Osteoblast (primary cell): Measurements from ENCODE around the gene GNAI1. TPM values are rescaled to one million over a fixed set of nuclear protein-coding genes. Genes with fewer than 3 reads are reported as not detected.
A peak's percentile ranks its signal among the peaks of the same experiment; 100 is the strongest.

ENCODE experiments used
- DNase-seq: peaks from one replicate; pipeline ENCODE4 v3.0.0; 2011; ENCODE audit warnings: low spot score, mixed read lengths; ENCODE audit not compliant: insufficient read length; ENCODE audit errors: missing footprints
- H2AFZ ChIP-seq: 2 replicates; pipeline ENCODE4 v1.6.0; 2011; ENCODE audit warnings: mild to moderate bottlenecking, low read length
- H3K27ac ChIP-seq: 2 replicates; pipeline ENCODE4 v1.5.1; 2011; ENCODE audit warnings: mild to moderate bottlenecking, low read depth, low read length, moderate library complexity
- H3K27me3 ChIP-seq: 2 replicates; pipeline ENCODE4 v1.6.0; 2012; ENCODE audit warnings: mild to moderate bottlenecking, control low read depth, inconsistent platforms, low read length, moderate library complexity; ENCODE audit not compliant: insufficient read depth
- H3K36me3 ChIP-seq: 2 replicates; pipeline ENCODE4 v1.5.1; 2011; ENCODE audit warnings: mild to moderate bottlenecking, low read length, control low read depth, moderate library complexity; ENCODE audit not compliant: insufficient read depth
- H3K4me1 ChIP-seq: 2 replicates; pipeline ENCODE4 v1.5.1; 2011; ENCODE audit warnings: mild to moderate bottlenecking, low read length, control low read depth, moderate library complexity; ENCODE audit not compliant: insufficient read depth
- H3K4me2 ChIP-seq: 2 replicates; pipeline ENCODE4 v1.6.0; 2011; ENCODE audit warnings: mild to moderate bottlenecking, low read length; ENCODE audit not compliant: insufficient read depth
- H3K4me3 ChIP-seq: fragments of 200-600 bp; sonication (generic); 3 replicates; pipeline ENCODE4 v1.5.1; 2012; ENCODE audit warnings: mild to moderate bottlenecking, low read length, inconsistent platforms; ENCODE audit not compliant: insufficient read depth
- H3K79me2 ChIP-seq: 2 replicates; pipeline ENCODE4 v1.6.0; 2012; ENCODE audit warnings: mild to moderate bottlenecking, low read length, control low read depth, inconsistent platforms; ENCODE audit not compliant: insufficient read depth
- H3K9me3 ChIP-seq: 2 replicates; pipeline ENCODE4 v1.5.1; 2011; ENCODE audit warnings: low read depth, low read length, control low read depth
- H4K20me1 ChIP-seq: 2 replicates; pipeline ENCODE4 v1.6.0; 2012; ENCODE audit warnings: mild to moderate bottlenecking, low read length, control low read depth; ENCODE audit not compliant: insufficient read depth
- total RNA-seq: library from RNA; depleted of rRNA; stranded (reverse); fragments of >200 nt; gene quantifications from 2 replicates; pipeline ENCODE4 v1.2.3, GENCODE V29; 2012
- TF ChIP-seq, protein P1 (sequence below): IDR thresholded peaks from 2 replicates; pipeline ENCODE4 v1.5.1; 2011; ENCODE audit warnings: mild to moderate bottlenecking, low read depth, low read length, moderate library complexity; ENCODE audit errors: extremely low read depth

The GNAI1 gene
- total RNA-seq, 1 donor = 36.2 TPM

DNA sequence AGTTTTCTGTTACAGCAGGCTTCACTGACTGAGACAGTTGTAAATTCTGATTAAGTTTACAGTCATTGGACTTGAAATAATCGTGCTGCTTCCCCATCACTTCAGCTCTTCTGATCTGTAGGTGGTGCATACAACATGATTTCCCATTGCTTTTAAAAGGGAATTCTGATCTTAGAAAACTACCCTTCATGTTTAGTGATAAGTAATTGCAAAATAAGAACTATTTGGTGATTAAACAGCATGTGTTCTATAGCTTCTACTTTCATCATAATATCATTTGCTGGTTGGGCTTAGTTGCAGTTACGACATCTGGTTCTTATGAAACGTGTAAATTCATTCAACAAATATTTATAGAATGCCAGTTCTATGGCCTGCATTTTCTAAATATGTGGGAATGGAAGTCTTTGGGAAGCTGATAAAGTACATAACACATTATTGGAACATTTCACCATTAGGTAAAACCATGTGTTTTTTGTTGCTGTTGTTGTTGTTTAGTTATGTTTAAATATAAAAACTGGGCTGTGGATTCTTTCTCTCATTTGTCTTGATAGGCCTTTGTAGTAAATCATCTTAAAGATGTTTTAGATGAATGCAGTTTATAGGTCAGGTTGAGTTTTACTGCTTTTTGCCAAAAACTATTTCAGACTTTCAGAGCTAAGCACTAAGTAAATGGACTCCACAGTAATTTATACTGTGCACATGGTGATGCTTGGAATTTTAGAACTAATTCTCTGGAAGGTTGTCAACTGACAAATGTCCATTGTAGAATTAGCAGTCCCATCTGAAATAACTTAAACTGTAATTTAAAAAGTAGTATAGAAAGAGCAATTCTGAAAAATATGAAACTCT, 13.1 kb downstream of the GNAI1 start:
- no peaks in the 10 kb centered on the region for H3K36me3 ChIP-seq
- no peaks in the 10 kb centered on the region for H4K20me1 ChIP-seq
- H3K27ac ChIP-seq = peak overlapping the region; percentile 88
- H2AFZ ChIP-seq = no peak overlapping the region
- peaks cover 50% of the 10 kb centered on the region for H3K4me1 ChIP-seq
- H3K9me3 ChIP-seq = no peaks in the 10 kb centered on the region
- no peak overlapping the region for H3K4me3 ChIP-seq
- peaks cover 83% of the 10 kb centered on the region for H3K79me2 ChIP-seq
- DNase-seq = peak; percentile 41
- TF ChIP-seq, protein P1, sequence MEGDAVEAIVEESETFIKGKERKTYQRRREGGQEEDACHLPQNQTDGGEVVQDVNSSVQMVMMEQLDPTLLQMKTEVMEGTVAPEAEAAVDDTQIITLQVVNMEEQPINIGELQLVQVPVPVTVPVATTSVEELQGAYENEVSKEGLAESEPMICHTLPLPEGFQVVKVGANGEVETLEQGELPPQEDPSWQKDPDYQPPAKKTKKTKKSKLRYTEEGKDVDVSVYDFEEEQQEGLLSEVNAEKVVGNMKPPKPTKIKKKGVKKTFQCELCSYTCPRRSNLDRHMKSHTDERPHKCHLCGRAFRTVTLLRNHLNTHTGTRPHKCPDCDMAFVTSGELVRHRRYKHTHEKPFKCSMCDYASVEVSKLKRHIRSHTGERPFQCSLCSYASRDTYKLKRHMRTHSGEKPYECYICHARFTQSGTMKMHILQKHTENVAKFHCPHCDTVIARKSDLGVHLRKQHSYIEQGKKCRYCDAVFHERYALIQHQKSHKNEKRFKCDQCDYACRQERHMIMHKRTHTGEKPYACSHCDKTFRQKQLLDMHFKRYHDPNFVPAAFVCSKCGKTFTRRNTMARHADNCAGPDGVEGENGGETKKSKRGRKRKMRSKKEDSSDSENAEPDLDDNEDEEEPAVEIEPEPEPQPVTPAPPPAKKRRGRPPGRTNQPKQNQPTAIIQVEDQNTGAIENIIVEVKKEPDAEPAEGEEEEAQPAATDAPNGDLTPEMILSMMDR = no peak
- no peaks in the 10 kb centered on the region for H3K27me3 ChIP-seq
- peak overlapping the region; percentile 45 for H3K4me2 ChIP-seq

DNA sequence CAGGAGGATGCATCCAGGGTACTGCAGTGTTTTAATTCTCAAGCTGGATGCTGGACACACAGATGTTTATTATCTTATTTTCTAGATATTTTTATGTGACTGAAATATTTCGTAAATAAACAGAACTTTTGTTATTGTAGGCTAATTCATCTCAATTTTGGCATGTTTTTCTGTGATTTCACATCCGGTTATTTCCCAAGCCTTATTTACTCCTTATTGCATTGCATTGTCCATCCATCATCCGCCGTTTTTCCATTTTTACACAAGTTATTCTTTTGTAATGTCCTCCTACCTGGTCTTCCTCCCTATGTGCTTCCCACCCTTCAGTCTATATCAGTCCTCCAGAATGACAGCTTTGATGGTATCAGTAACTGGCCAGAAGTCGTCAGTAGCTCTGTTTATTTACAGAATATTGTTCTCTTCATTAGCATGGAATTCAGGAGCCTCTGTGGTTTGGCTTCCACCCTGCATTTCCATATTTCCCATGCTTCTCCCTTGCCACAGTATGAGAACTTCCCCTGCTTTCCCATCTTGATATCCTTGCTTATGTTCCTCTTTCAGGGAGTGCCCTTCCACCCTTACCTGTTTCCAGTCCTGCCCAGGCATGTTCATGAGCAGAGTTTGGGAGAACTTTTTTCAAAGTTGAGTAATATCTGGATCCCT, 16.1 kb downstream of the GNAI1 start:
- TF ChIP-seq, protein P1 = no peak
- Histone ChIP-seq H3K27ac (peak overlapping the region; percentile 74), H3K4me2 (peak overlapping the region; percentile 54), H3K27me3 (no peaks in the 10 kb centered on the region), H4K20me1 (peaks cover 5% of the 10 kb centered on the region), H3K4me1 (peaks cover 51% of the 10 kb centered on the region), H3K4me3 (no peak overlapping the region), H3K9me3 (no peaks in the 10 kb centered on the region), H3K79me2 (peaks cover 77% of the 10 kb centered on the region), H3K36me3 (no peaks in the 10 kb centered on the region), H2AFZ (peak overlapping the region; percentile 15)
- no peak for DNase-seq

DNA sequence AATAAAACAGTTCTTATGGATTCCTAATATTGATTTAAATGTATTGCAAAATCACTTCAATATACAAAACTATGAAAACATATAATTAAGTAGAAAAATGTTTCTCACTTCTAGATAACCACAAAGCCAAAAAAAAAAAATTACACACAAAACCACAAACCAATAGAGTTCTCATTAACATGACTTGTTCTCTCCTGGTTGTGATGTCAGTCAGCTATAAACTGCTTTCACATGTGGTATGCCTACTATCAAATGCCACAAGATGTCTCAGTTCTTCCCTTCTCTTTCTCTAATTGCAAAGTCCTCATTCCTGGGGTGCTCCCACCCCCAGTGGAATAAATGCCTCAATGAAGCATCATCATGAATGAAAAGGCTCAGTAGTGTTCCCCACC, 16.6 kb downstream of the GNAI1 start:
- peaks cover 77% of the 10 kb centered on the region for H3K79me2 ChIP-seq
- H3K4me1 ChIP-seq = peaks cover 46% of the 10 kb centered on the region
- H3K4me3 ChIP-seq = no peak overlapping the region
- no peak for DNase-seq
- peak overlapping the region; percentile 54 for H3K4me2 ChIP-seq
- no peaks in the 10 kb centered on the region for H3K9me3 ChIP-seq
- H4K20me1 ChIP-seq = peaks cover 5% of the 10 kb centered on the region
- H2AFZ ChIP-seq = no peak overlapping the region
- TF ChIP-seq, protein P1 = peak; percentile 19
- no peaks in the 10 kb centered on the region for H3K27me3 ChIP-seq
- peak overlapping the region; percentile 74 for H3K27ac ChIP-seq
- H3K36me3 ChIP-seq = no peaks in the 10 kb centered on the region

DNA sequence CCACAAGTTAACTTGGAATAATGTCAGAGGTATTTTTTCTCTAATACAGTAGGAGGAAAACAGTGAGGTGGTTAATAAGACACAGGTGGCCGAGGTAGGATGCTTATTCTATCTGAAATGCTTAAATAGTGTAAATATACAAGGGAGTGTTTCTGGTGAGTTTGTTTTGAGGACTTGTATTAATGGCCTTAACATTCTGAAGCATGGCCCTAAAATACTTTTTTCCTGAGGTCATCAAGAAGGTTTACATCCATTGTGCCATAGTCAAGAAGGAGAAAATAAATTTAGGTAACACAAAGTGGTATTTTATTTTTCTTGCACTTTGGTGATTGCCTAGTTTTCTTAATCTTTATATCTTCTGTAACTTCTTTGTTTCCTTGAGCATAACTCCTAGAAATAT, 18.8 kb downstream of the GNAI1 start:
- Histone ChIP-seq H3K4me3 (no peak overlapping the region), H2AFZ (no peak overlapping the region), H4K20me1 (peaks cover 5% of the 10 kb centered on the region), H3K36me3 (no peaks in the 10 kb centered on the region), H3K4me1 (peaks cover 28% of the 10 kb centered on the region), H3K27ac (no peak overlapping the region), H3K9me3 (no peaks in the 10 kb centered on the region), H3K79me2 (peaks cover 86% of the 10 kb centered on the region), H3K27me3 (no peaks in the 10 kb centered on the region), H3K4me2 (no peak overlapping the region)
- DNase-seq = no peak
- TF ChIP-seq, protein P1 = no peak
